ENCODE data around the gene ZBTB7B. TPM values are rescaled to one million over a fixed set of nuclear protein-coding genes. Genes with fewer than 3 reads are reported as not detected.
"Not testable (repeated sequence)": the region's sequence is repeated elsewhere in the genome, so short reads cannot be mapped to it uniquely, and the experiment has no call there.

The ZBTB7B gene
- total RNA-seq, 4 donors from 2014 or later, result 44.6 to 53.4 (median 49.5) TPM

DNA sequence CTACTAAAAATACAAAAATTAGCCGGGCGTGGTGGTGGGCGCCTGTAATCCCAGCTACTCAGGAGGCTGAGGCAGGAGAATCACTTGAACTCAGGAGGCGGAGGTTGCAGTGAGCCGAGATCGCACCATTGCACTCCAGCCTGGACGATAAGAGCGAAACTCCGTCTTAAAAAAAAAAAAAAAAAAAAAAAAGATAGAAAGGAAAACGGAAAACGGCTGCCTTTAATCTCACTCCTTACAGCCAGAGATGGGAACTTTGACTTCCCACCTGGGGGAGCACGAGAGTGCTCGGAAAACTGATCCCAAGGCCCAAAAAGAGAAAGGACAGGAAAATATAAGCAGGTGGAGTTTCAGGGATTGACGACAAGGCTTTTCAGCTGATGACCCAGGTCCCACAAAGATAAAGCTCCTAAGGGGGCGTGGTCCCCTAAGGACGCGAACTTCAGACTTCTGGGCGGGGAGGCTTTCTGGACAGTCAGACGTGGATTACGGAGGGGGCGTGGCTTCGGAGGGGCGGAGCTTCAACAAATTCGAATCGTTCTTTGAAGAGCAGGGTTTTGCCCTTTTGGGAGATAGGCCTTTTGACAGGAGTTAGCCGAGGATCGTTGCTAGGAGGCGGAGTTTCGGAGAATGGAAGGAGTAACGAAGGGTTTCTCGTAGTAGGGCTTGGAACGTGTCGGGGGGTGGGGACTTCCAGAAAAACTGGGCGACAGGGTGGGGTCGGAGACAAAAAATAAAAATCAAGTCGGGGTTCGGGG, 29.1 kb upstream of the ZBTB7B start:
- Histone ChIP-seq H3K4me3 (peak overlapping the region; percentile 60 to 80 (median 70)), H3K36me3 (peaks cover 0 to 14% (median 0%) of the 10 kb centered on the region in 3 donors), H3K27ac (peak overlapping the region; percentile 96 to 100 (median 99)), H3K27me3 (no peaks in the 10 kb centered on the region), H3K9me3 (no peaks in the 10 kb centered on the region), H3K4me1 (peaks cover 0 to 65% (median 46%) of the 10 kb centered on the region in 4 donors)
- 6% methylated on average over 37 of the region's 37 CpGs for WGBS, 2 donors
- TF ChIP-seq, protein P1, sequence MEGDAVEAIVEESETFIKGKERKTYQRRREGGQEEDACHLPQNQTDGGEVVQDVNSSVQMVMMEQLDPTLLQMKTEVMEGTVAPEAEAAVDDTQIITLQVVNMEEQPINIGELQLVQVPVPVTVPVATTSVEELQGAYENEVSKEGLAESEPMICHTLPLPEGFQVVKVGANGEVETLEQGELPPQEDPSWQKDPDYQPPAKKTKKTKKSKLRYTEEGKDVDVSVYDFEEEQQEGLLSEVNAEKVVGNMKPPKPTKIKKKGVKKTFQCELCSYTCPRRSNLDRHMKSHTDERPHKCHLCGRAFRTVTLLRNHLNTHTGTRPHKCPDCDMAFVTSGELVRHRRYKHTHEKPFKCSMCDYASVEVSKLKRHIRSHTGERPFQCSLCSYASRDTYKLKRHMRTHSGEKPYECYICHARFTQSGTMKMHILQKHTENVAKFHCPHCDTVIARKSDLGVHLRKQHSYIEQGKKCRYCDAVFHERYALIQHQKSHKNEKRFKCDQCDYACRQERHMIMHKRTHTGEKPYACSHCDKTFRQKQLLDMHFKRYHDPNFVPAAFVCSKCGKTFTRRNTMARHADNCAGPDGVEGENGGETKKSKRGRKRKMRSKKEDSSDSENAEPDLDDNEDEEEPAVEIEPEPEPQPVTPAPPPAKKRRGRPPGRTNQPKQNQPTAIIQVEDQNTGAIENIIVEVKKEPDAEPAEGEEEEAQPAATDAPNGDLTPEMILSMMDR (IDR thresholded peaks at IDR 0.05), result peak in 1 of 5 experiments; percentile 28
- peak; percentile 46 to 62 for TF ChIP-seq EP300 (IDR thresholded peaks at IDR 0.05)
- peak in 1 of 2 donors; percentile 34 for TF ChIP-seq POLR2A (IDR thresholded peaks at IDR 0.05)
- DNase-seq (ENCODE audit: low spot score in 2 of 2), result peak; percentile 97 to 98

DNA sequence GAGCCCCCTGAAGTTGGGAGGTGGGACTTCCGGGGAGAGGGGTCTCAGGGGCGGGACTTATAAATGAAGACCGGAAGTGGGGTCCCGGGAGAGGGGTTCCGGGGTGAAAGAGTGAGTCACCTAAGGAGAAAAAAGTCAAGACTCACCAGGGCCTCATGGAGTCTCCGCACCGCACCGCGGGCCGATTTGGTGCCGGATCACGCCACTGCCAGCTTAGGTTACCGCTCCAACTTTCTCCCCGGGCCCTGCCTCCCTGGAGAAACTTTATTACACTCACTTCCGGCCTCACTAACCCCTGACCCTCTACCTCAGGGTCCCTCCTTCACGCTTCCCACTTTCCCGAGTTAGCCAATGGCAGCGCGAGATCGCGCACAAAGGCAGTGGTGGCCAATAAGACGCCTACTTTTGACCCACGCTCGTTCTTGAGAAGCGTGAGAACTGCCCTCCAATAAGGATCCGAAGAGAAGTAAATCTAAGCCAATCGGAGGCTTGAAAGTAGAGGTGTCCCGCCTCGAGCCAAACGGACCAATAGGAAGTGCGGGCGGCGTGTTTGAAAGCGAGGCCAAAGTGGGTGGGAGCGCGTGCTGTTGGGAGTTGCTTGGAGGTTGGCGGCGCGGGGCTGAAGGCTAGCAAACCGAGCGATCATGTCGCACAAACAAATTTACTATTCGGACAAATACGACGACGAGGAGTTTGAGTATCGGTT, 28.3 kb upstream of the ZBTB7B start, which contains the start of gene CKS1B:
Gene CKS1B, plus strand, starts transcription at position 580 of the 706 bp plus-strand sequence. Its CDS starts 65 bp downstream, at position 645.
- peak; percentile 97 to 99 for DNase-seq (ENCODE audit: low spot score in 2 of 2)
- peak within 1 kb of the TSS; percentile 96 to 100 (median 99) for H3K27ac ChIP-seq
- peaks cover 0 to 58% (median 43%) of the 10 kb centered on the region in 4 donors for H3K4me1 ChIP-seq
- peak within 1 kb of the TSS; percentile 60 to 80 (median 70) for H3K4me3 ChIP-seq
- no peaks in the 10 kb centered on the region for H3K9me3 ChIP-seq
- 1% methylated on average over 47 of the region's 47 CpGs for WGBS, 2 donors
- H3K36me3 ChIP-seq, result peaks cover 0 to 7% (median 0%) of the 10 kb centered on the region in 3 donors
- no peaks in the 10 kb centered on the region for H3K27me3 ChIP-seq
- peak in 1 of 2 donors; percentile 79 for TF ChIP-seq POLR2A (IDR thresholded peaks at IDR 0.05)
- TF ChIP-seq, protein P1 (IDR thresholded peaks at IDR 0.05), result peak in 1 of 5 experiments; percentile 26
- peak; percentile 31 to 92 for TF ChIP-seq EP300 (IDR thresholded peaks at IDR 0.05)

DNA sequence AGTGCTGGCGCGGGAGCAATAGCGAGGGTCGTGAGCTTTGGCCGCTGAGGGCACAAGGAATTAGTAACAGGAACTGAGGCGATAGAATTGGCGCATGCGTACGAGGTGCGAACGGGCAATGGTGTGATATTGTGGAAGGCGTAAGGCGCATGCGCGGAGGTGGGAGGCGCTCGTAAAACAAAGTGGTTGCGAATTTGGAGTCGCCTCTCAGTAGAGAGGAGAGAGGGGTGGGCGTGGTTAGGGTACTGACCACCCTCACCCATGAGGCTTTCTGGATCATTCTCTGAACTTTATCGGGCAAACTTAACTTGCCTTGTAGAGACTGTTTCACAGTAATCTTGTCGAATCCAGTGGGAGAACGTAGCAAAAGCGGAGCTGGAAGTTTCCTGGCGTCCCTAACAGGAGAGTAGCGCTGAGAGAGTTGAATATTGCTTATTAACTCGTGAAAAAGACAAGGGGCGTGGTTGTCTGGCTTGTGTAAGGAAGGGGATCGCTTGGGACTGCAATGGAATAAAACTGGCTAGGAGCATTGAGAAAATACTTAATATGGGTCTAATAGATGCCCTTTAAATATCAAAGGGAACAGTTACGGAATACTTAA, 27.7 kb upstream of the ZBTB7B start:
- Histone ChIP-seq H3K27me3 (no peaks in the 10 kb centered on the region), H3K36me3 (peaks cover 0 to 5% (median 0%) of the 10 kb centered on the region in 3 donors), H3K4me1 (peaks cover 0 to 51% (median 37%) of the 10 kb centered on the region in 4 donors), H3K9me3 (no peaks in the 10 kb centered on the region), H3K27ac (peak overlapping the region; percentile 84 to 100 (median 98)), H3K4me3 (peak overlapping the region; percentile 45 to 80 (median 70))
- TF ChIP-seq POLR2A (IDR thresholded peaks at IDR 0.05) (peak; percentile 35 to 86), EP300 (IDR thresholded peaks at IDR 0.05) (peak in 1 of 2 donors; percentile 87)
- TF ChIP-seq, protein P1 (IDR thresholded peaks at IDR 0.05), result peak in 1 of 5 experiments; percentile 33
- 0% methylated on average over 30 of the region's 30 CpGs for WGBS, 2 donors
- peak; percentile 85 to 89 for DNase-seq (ENCODE audit: low spot score in 2 of 2)

DNA sequence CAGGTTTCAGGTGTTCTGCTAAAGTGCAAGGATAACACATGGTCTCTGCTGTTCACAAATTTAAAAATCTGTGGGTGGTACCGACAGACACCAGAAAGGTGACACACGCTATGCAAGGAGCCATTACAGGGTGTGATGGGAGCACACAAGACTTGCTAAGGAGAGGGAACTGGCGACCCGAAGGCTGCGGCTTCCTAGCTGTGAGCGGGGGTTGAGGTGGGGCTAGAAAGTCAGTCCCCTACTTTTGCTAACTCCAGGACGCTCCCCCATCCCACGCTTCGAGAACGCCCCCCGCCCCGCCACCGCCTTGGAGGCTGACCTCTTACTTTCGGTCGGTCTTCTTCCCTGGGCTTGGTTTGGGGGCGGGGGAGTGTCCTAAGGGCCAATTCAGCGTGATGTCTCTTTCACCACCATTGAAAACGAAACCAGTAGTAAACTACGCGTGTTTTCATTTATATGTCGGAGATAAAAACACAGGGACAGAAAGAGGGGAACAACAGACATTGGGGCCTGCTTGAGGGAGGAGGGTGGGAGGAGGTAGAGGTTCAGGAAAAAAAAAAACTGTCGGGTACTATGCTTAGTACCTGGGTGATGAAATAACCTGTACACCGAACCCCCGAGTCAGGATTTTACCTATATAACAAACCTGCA, 27.1 kb upstream of the ZBTB7B start:
- H3K4me1 ChIP-seq, result peaks cover 0 to 45% (median 31%) of the 10 kb centered on the region in 4 donors
- H3K36me3 ChIP-seq, result peaks cover 0 to 5% (median 0%) of the 10 kb centered on the region in 3 donors
- TF ChIP-seq EP300 (IDR thresholded peaks at IDR 0.05), result no peak
- TF ChIP-seq, protein P1 (IDR thresholded peaks at IDR 0.05), result no peak
- TF ChIP-seq POLR2A (IDR thresholded peaks at IDR 0.05), result no peak
- no peaks in the 10 kb centered on the region for H3K9me3 ChIP-seq
- no peaks in the 10 kb centered on the region for H3K27me3 ChIP-seq
- WGBS, 2 donors, result 1% methylated on average over 24 of the region's 24 CpGs
- peak overlapping the region; percentile 45 to 80 (median 70) for H3K4me3 ChIP-seq
- peak; percentile 37 to 58 for DNase-seq (ENCODE audit: low spot score in 2 of 2)
- peak overlapping the region; percentile 84 to 100 (median 98) for H3K27ac ChIP-seq

DNA sequence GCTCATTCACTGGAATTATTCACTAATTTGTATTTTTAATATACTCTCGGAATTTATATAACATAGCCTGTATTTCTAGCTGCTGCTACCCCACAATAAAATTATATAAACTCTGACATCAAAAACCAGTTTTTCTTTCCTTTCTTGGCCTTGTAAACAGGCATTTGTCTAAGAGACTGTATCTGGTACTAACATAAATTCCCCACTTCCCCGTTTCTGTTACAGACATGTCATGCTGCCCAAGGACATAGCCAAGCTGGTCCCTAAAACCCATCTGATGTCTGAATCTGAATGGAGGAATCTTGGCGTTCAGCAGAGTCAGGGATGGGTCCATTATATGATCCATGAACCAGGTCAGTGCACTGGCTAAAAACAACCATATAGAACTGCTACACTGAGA, 24.8 kb upstream of the ZBTB7B start:
- 69 to 79% methylated on average over 3 of the region's 3 CpGs for WGBS, 2 donors
- H3K4me1 ChIP-seq, result peaks cover 0 to 30% (median 13%) of the 10 kb centered on the region in 4 donors
- not testable (repeated sequence) for DNase-seq (ENCODE audit: low spot score in 2 of 2); H3K9me3 ChIP-seq; H3K36me3 ChIP-seq; H3K4me3 ChIP-seq; H3K27ac ChIP-seq; H3K27me3 ChIP-seq

Data from tibial nerve (tissue), 4 donors.